Measurements from ENCODE around the gene MRO. TPM values are rescaled to one million over a fixed set of nuclear protein-coding genes. Genes with fewer than 3 reads are reported as not detected.

MRO gene
- total and polyA plus RNA-seq, 2 of the 4 experiments (the other 2 are of a cell fraction): not detected

- Histone ChIP-seq H3K4me3 (ENCODE audit: insufficient read depth, low read depth, low read length) (no peak overlapping the region), H2BK15ac (ENCODE audit: low read depth, low read length) (no peak overlapping the region), H3K14ac (replicated peaks; ENCODE audit: low read depth, low read length) (no peak overlapping the region), H2AK5ac (ENCODE audit: low read depth, low read length) (no peak overlapping the region), H4K8ac (ENCODE audit: low read depth in 2 of 2, low read length in 2 of 2) (no peak overlapping the region), H2AFZ (replicated peaks; ENCODE audit: low read length, poor library complexity) (no peak overlapping the region), H3K36me3 (ENCODE audit: control insufficient read depth, insufficient read depth, low read length) (no peaks in the 10 kb centered on the region), H3K4me1 (ENCODE audit: control insufficient read depth, insufficient read depth, low read length) (no peaks in the 10 kb centered on the region), H3K27ac (ENCODE audit: insufficient read depth, low read length) (no peak overlapping the region), H4K20me1 (ENCODE audit: insufficient read depth, low read length) (no peaks in the 10 kb centered on the region), H2BK120ac (ENCODE audit: low read depth, low read length) (no peak overlapping the region), H4K91ac (ENCODE audit: insufficient read depth, low read depth, low read length) (no peak overlapping the region), H3K56ac (ENCODE audit: extremely low read depth, insufficient read depth, low read length) (no peak overlapping the region), H3K4me2 (ENCODE audit: low read depth, low read length) (no peak overlapping the region), H2AK9ac (replicated peaks; ENCODE audit: low read depth, low read length, poor library complexity) (no peak overlapping the region), H3K4ac (ENCODE audit: low read depth, low read length) (no peak overlapping the region), H3K23ac (ENCODE audit: low read depth, low read length) (no peak overlapping the region), H3K9me3 (ENCODE audit: control insufficient read depth, insufficient read depth, low read length) (no peaks in the 10 kb centered on the region), H3K18ac (ENCODE audit: low read depth, low read length) (no peak overlapping the region), H3K27me3 (ENCODE audit: control insufficient read depth, insufficient read depth, low read length) (no peaks in the 10 kb centered on the region), H3K9ac (ENCODE audit: low read depth, low read length) (no peak overlapping the region), H3K79me1 (ENCODE audit: low read depth in 1 of 2, low read length in 2 of 2) (no peaks in the 10 kb centered on the region), H2BK20ac (ENCODE audit: low read depth, low read length) (no peak overlapping the region), H4K5ac (ENCODE audit: low read depth, low read length) (no peak overlapping the region), H3K9me1 (ENCODE audit: insufficient read depth, low read length) (no peaks in the 10 kb centered on the region), H2BK5ac (ENCODE audit: low read depth, low read length, poor library complexity, severe bottlenecking) (no peak overlapping the region)
- ATAC-seq (ENCODE audit: low read depth): no peak
- no peak for TF ChIP-seq RFX5 (IDR thresholded peaks at IDR 0.05; ENCODE audit: low read depth, low read length)
- TF ChIP-seq RAD21 (IDR thresholded peaks at IDR 0.05; ENCODE audit: low read length): no peak
- TF ChIP-seq USF2 (IDR thresholded peaks at IDR 0.05; ENCODE audit: low read depth, low read length): no peak
- TF ChIP-seq CEBPB (IDR thresholded peaks at IDR 0.05; ENCODE audit: low read depth, low read length): no peak
- no peak for TF ChIP-seq MAFK (IDR thresholded peaks at IDR 0.05; ENCODE audit: low read depth, low read length)
- no peak for TF ChIP-seq FOS (IDR thresholded peaks at IDR 0.05; ENCODE audit: low read depth, low read length)
- TF ChIP-seq MAZ (IDR thresholded peaks at IDR 0.05; ENCODE audit: borderline replicate concordance, low read depth, low read length): no peak
- TF ChIP-seq RCOR1 (IDR thresholded peaks at IDR 0.05; ENCODE audit: insufficient replicate concordance, low read length): no peak
- no peak for TF ChIP-seq CTCF (conservative IDR thresholded peaks at IDR 0.05; ENCODE audit: low read depth, low read length)
- no peak for TF ChIP-seq ELK1 (IDR thresholded peaks at IDR 0.05; ENCODE audit: borderline replicate concordance, low read depth, low read length)
- TF ChIP-seq MXI1 (IDR thresholded peaks at IDR 0.05; ENCODE audit: borderline replicate concordance, low read depth, low read length): no peak
- no peak for TF ChIP-seq SMC3 (IDR thresholded peaks at IDR 0.05; ENCODE audit: low read depth, low read length)
- TF ChIP-seq BHLHE40 (IDR thresholded peaks at IDR 0.05; ENCODE audit: low read depth, low read length): no peak
- in situ Hi-C loops (cut with MboI; ENCODE audit: low sequenced_read_pairs) (no loop called here), intact Hi-C loops (cut with micrococcal nuclease) (no loop called here), dilution Hi-C loops (cut with HindIII; ENCODE audit: low sequenced_read_pairs, unreplicated experiment) (no loop called here)
- POLR2A ChIA-PET (ENCODE audit: unreplicated experiment): no interaction called here
- no TSS peak for BruUV-seq (replicated peaks)
- CTCF ChIA-PET: no interaction called here
- no CpG with 5 or more reads among the region's 7 CpGs for WGBS, 2 experiments (ENCODE audit: extremely low coverage in 2 of 2, insufficient read length in 1 of 2)
- DNase-seq: no peak
These were observed 22.7 kb downstream of the MRO start for GRCh38 chr18:50797142-50797541.
